Thoracic aorta (tissue), 2 donors: ENCODE results near the gene AIFM1. TPM values are rescaled to one million over a fixed set of nuclear protein-coding genes. Genes with fewer than 3 reads are reported as not detected.

Experiments
- ATAC-seq: fragments of 150-250 bp; one replicate; pipeline ENCODE4 v1.8.0; 2017; ENCODE audit warnings: low read depth; ENCODE audit not compliant: insufficient number of reproducible peaks, low FRiP score
- DNase-seq: peaks from one replicate; pipeline ENCODE4 v3.0.0-alpha.2; 2020; ENCODE audit warnings: low spot score
- H3K27ac ChIP-seq, 2 donors: fragments of 200-600 bp; sonication (generic); 1 replicate in 1 of 2; 2 replicates in 1 of 2; pipeline ENCODE4 v1.5.1; 2016; ENCODE audit warnings: mild to moderate bottlenecking in 2 of 2, moderate library complexity in 2 of 2
- H3K27me3 ChIP-seq: fragments of 200-600 bp; sonication (generic); replicated peaks from 2 replicates; pipeline ENCODE4 v1.6.0; 2016; ENCODE audit warnings: mild to moderate bottlenecking; ENCODE audit not compliant: insufficient read depth
- H3K36me3 ChIP-seq: fragments of 200-600 bp; sonication (generic); one replicate; pipeline ENCODE4 v1.5.1; 2016
- H3K4me1 ChIP-seq, 2 donors: fragments of 200-600 bp; sonication (generic); 1 replicate in 1 of 2; 2 replicates in 1 of 2; pipeline versions ENCODE4 v1.5.1 to v1.6.0; 2016; ENCODE audit warnings: low read depth in 2 of 2, mild to moderate bottlenecking in 1 of 2; ENCODE audit not compliant: control insufficient read depth in 1 of 2
- H3K4me3 ChIP-seq: fragments of 200-600 bp; sonication (generic); 2 replicates; pipeline ENCODE4 v1.5.1; 2016; ENCODE audit warnings: mild to moderate bottlenecking
- H3K9me3 ChIP-seq: fragments of 200-600 bp; sonication (generic); 2 replicates; pipeline ENCODE4 v1.5.1; 2016
- CTCF ChIP-seq: fragments of 200-600 bp; sonication (generic); IDR thresholded peaks from one replicate; pipeline ENCODE4 v1.5.1; 2019; ENCODE audit warnings: antibody characterized with exemption
- total RNA-seq, 2 donors: library from RNA; depleted of rRNA; stranded (reverse); fragments of >200 nt; gene quantifications; one replicate each; pipeline versions ENCODE4 v1.1.0 to v1.2.3, GENCODE V29; 2016

AIFM1 gene
- total RNA-seq, 2 donors from 2014 or later = 11.4 to 13.6 TPM

- H3K36me3 ChIP-seq = no peaks in the 10 kb centered on the region
- no peak for DNase-seq
- H3K4me1 ChIP-seq = peaks cover 6 to 28% of the 10 kb centered on the region in 2 donors
- H3K9me3 ChIP-seq = no peaks in the 10 kb centered on the region
- H3K4me3 ChIP-seq = no peak overlapping the region
- no peak for ATAC-seq
- H3K27ac ChIP-seq = no peak overlapping the region
- TF ChIP-seq CTCF = no peak
- no peaks in the 10 kb centered on the region for H3K27me3 ChIP-seq
Measured at GRCh38 chrX:130098210-130098552, 67.5 kb downstream of the AIFM1 start.

GRCh38 chrX:130097507-130098209 is 68.0 kb downstream of the AIFM1 start:
- ATAC-seq (no peak), DNase-seq (no peak)
- H3K4me3 ChIP-seq = no peak overlapping the region
- peaks cover 6 to 28% of the 10 kb centered on the region in 2 donors for H3K4me1 ChIP-seq
- H3K36me3 ChIP-seq = no peaks in the 10 kb centered on the region
- TF ChIP-seq CTCF = no peak
- H3K27me3 ChIP-seq = no peaks in the 10 kb centered on the region
- no peaks in the 10 kb centered on the region for H3K9me3 ChIP-seq
- no peak overlapping the region for H3K27ac ChIP-seq

- Histone ChIP-seq H3K36me3 (no peaks in the 10 kb centered on the region), H3K4me3 (no peak overlapping the region), H3K27ac (no peak overlapping the region), H3K27me3 (no peaks in the 10 kb centered on the region), H3K4me1 (peaks cover 2 to 25% of the 10 kb centered on the region in 2 donors), H3K9me3 (no peaks in the 10 kb centered on the region)
- DNase-seq = no peak
- no peak for ATAC-seq
- TF ChIP-seq CTCF = no peak
Measured at GRCh38 chrX:130095249-130096030, 70.2 kb downstream of the AIFM1 start.

- DNase-seq (no peak), ATAC-seq (no peak)
- Histone ChIP-seq H3K36me3 (no peaks in the 10 kb centered on the region), H3K27ac (no peak overlapping the region), H3K4me1 (peaks cover 0 to 17% of the 10 kb centered on the region in 2 donors), H3K4me3 (no peak overlapping the region), H3K9me3 (no peaks in the 10 kb centered on the region), H3K27me3 (no peaks in the 10 kb centered on the region)
- TF ChIP-seq CTCF = no peak
Measured at GRCh38 chrX:130094696-130095095, 70.9 kb downstream of the AIFM1 start.

GRCh38 chrX:130093271-130093670 is 72.4 kb downstream of the AIFM1 start:
- Histone ChIP-seq H3K4me3 (no peak overlapping the region), H3K27ac (no peak overlapping the region), H3K4me1 (peaks cover 0 to 7% of the 10 kb centered on the region in 2 donors), H3K27me3 (no peaks in the 10 kb centered on the region), H3K36me3 (no peaks in the 10 kb centered on the region), H3K9me3 (no peaks in the 10 kb centered on the region)
- ATAC-seq (no peak), DNase-seq (no peak)
- no peak for TF ChIP-seq CTCF
